Kasumi-1 (cell line): ENCODE results near the gene RNF4.
"Not testable (repeated sequence)": the region's sequence is repeated elsewhere in the genome, so short reads cannot be mapped to it uniquely, and the experiment has no call there.

Experiments used
- DNase-seq, 2 experiments: peaks; one replicate each; lab custom pipeline; 2025; lab: John Stamatoyannopoulos, UW

The RNF4 gene

DNA sequence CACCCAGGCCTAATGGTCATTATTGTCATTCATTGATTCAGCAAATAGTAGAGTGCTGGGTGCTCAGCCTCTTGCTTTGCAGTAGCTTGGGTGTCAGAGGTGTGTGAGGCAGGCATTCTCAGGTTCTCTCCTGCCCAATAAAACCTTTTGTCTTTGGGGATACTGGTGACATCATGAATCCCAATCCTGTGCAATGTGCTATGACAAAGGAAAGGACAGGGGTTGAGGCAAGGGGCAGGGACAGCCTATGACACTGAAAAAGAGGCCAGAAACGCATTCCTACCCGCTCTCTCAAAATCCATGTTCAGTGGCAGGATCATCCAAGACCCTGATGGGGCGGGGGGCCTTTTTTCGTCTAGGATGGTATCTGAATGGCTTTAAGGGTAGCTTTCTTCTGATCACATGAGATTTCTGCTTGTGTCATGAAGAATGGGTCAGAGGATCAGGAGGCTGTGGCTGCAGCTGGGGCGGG is 66.0 kb downstream of the RNF4 start:
- DNase-seq, result no peak

DNA sequence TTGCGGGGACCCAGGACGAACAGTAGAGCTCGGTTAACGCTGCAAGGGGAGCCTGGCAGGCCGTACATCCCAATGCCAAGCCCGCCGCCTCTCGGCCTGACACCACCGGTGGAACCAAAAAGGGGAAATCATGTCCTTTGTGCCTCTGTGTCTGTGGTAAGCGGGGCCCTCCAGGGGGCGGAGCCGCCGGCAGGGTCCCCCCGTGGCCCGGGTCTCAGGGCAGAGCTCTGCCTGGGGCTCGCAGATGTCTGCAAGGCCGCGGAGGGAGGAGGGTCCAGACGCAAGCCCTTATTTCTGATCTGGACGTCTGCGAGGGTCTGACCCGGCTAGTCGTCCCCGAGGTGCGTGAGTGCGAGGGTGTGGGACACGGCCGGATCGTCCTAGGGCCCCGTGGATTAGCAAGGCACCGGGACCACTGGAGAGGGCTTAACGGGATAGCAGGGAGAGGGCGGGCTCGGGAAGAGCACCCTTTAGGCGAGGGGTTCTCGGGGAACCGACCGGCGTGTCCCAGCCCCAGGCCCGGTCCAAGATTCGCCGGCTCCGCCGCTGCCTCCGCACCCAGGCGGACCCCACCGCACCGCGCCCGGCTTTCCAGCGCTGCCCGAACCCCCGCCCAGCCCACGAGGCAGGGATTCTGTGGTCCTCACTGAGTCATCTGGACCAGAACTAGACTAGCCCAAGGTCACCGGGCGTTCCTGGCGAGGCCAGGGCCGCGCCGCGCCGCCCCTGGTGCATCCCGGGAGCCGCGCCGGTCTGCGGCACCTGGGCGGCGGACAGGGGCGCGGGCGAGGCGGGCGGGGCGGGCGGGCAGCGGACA is 66.7 kb downstream of the RNF4 start:
- peak; percentile 76 to 79 for DNase-seq

DNA sequence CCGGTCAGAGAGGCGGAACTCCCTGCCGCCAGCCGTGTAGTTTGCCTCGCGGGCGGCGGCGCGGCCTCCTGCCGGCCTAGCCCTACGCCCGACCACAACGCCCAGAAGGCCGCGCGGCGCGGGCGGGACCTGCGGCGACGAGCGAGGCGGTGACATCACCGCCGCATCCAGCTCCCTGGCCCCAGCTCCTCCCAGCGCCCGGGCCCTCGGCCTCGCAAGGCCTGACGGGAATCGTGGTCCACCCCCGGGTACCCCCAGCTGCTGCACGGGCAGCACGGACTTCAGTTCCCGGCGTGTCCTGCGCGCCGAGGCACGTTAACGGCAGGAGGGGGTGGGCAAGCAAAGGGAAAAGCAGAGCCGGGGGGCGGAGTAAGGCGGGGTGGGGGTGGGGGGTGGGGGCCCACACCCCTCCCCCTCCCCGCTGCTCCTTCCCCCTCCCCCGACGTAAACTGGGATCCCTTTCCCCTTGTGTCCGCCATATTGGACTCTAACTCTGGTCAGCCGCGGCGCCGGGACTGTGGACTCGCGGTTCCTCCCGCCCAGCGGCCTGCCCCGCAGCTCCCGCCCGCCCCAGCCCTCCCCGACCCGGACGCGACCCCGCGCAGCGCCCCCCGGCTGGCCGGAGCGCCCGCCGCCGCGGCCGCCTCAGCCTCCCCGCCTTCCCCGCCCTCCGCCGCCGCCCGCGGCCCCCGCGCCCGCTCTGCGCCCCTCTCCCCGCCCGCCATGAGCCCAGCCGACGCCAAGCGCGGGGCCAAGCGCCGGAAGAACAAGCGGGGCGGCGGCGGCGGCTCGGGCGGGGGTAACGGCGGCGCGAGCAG is 67.5 kb downstream of the RNF4 start, which contains the start of gene FAM193A:
Gene FAM193A (plus strand): TSS at position 455 of the 818 bp plus-strand sequence. CDS start 269 bp downstream, at position 724.
- peak; percentile 94 to 95 for DNase-seq

GRCh38 chr4:2537011-2537830 is 68.3 kb downstream of the RNF4 start:
- peak in 1 of 2 experiments; percentile 31 for DNase-seq

GRCh38 chr4:2543580-2544191 is 74.8 kb downstream of the RNF4 start:
- not testable (repeated sequence) for DNase-seq

DNA sequence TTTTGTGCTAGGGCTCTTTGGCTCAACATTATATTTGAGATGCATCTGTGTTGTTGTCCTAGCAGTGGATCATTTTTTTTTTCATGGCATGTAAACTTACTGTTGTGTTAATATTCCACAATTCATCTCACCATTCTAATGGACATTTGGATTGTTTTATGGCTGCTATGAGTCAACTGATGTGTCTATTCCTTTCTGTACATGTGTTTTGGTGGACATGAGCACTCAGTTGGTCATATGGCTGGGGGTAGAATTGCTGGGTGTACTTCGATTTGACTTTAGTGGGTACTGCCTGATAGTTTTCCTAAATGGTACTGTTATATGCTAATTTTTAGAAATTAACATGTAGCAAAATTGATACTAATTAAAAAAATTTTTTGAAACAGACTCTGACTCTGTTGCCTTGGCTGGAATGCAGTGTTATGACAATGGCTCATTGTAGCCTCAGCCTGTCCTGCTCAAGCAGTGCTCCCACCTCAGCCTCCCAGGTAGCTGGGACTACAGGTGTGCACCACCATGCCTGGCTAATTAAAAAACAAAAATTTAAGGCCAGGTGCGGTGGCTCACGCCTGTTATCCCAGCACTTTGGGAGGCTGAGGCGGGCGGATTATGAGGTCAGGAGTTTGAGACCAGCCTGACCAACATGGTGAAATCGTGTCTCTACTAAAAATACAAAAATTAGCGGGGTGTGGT is 76.6 kb downstream of the RNF4 start:
- no peak for DNase-seq

DNA sequence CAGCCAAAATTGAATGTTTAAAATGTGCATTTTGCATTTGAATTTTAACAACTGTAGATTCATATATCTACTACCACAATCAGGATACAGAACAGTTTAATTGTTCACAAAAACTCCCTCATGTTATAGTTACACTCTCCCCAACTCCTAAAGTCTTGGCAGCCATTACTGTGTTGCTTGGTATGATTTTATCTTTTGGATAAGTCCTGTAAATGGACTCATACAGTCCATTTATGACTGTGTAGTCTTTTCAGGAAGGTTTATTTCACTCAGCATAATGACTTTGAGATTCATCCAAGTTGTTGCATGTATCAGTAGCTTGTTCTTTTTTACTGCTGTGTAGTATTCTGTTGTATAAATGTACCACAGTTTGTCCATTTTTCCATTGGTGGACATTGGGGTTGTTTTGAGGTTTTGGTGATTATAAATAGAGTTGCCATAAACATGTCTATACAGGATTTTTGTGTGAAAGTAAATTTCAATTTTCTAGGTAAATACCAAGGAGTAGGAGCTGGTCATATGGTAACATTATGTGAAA is 77.4 kb downstream of the RNF4 start:
- DNase-seq, result no peak

- not testable (repeated sequence) for DNase-seq
Observed at GRCh38 chr4:2546961-2547691, 78.2 kb downstream of the RNF4 start.

DNA sequence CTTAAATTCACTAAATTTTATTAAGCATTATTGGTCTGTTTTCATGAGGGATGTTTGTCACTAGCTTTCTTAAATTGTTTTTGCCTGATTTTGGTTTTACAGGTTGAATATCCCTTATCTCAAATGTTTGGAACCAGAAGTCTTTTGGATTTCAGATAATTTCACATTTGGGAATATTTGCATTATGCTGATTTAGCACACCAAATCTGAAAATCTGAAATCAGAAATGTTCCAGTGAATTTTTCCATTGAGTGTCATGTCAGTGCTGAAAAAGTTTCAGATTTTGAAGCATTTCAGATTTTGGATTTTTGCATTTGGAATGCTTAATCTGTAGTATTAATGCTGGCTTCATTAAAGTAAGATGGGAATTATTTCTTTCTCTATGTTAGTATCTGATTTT is 82.2 kb downstream of the RNF4 start:
- no peak for DNase-seq

DNA sequence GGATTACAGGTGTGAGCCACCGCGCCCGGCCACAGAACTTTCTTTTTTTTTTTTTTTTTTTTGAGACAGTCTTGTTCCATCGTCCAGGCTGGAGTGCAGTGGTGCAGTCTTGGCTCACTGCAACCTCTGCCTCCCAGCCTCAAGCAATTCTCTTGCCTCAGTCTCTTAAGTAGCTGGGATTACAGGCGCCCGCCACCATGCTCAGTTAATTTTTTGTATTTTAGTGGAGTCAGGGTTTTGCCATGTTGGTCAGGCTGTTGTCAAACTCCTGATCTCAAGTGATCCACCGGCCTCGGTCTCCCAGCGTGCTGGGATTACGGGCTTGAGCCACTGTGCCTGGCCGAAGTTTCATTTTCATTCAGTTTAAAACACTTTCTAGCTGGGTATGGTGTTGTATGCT is 83.9 kb downstream of the RNF4 start:
- no peak for DNase-seq

DNA sequence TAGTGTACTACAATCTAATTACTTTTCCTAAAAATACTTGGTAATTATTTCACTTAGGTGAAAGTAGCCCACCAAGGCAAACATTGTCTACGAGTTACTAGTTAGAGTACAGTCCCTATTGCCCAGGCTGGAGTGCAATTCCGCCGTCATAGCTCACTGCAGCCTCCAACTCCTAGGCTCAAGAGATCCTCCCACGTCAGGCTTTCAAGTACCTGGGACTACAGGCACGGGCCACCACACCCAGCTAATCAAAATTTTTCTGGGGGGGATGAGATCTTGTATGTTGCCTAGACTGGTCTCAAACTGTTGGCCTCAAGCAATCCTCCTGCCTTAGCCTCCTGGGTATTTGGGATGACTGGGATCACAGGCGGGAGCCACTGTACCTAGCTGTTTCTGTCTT is 89.4 kb downstream of the RNF4 start:
- DNase-seq, result no peak

DNA sequence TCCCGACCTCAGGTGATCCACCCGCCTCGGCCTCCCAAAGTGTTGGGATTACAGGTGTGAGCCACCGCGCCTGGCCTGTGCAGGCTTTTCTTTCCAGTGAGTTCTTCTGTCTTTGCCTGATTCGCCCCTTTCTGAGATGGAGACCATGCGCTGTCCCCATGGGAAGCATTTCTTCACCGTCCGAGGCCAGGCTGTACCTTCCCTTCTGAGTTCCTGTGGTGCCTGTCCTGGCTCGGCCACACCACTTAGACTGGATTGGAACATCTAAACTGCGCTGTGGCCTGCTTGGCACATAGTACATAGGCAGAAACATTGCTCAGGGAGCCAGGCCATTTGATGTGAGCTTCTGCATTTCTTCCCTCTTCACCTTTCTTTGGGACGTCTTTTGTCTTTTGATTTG is 91.3 kb downstream of the RNF4 start:
- DNase-seq, result no peak
